ENCODE data around the gene CYP26B1. TPM values are rescaled to one million over a fixed set of nuclear protein-coding genes. Genes with fewer than 3 reads are reported as not detected.

CYP26B1 gene
- total RNA-seq, 4 donors from 2014 or later = 1.8 to 4.8 (median 2.3) TPM

GRCh38 chr2:72172478-72172877 lies 24.8 kb upstream of the CYP26B1 start:
- DNase-seq (no peak), ATAC-seq (no peak)
- in situ Hi-C loops (cut with MboI; ENCODE audit: low sequenced_read_pairs in 4 of 4) = loop anchor here (25.0 kb wide), 3 partner anchors 360 to 565 kb away; no protein-coding TSS in a partner anchor
- no peak overlapping the region for H3K27ac ChIP-seq
- no peak overlapping the region for H3K4me3 ChIP-seq
- no peaks in the 10 kb centered on the region for H3K4me1 ChIP-seq
- no peaks in the 10 kb centered on the region for H3K27me3 ChIP-seq
- H3K36me3 ChIP-seq = peaks cover 0 to 6% of the 10 kb centered on the region in 2 donors
- H3K9me3 ChIP-seq = no peaks in the 10 kb centered on the region
- TF ChIP-seq POLR2A (IDR thresholded peaks at IDR 0.05) = no peak
- TF ChIP-seq CTCF (IDR thresholded peaks at IDR 0.05 in 4 of 5, conservative IDR thresholded peaks at IDR 0.05 in 1 of 5) = no peak
- intact Hi-C loops (cut with DNase I; ENCODE audit: low total_unique reads) = no loop called here

- H3K9me3 ChIP-seq = no peaks in the 10 kb centered on the region
- no peak for DNase-seq
- H3K4me1 ChIP-seq = no peaks in the 10 kb centered on the region
- no peak for ATAC-seq
- H3K4me3 ChIP-seq = no peak overlapping the region
- in situ Hi-C loops (cut with MboI; ENCODE audit: low sequenced_read_pairs in 4 of 4) = loop anchor here (25.0 kb wide), 3 partner anchors 354 to 571 kb away; no protein-coding TSS in a partner anchor
- intact Hi-C loops (cut with DNase I; ENCODE audit: low total_unique reads) = no loop called here
- no peaks in the 10 kb centered on the region for H3K36me3 ChIP-seq
- H3K27ac ChIP-seq = no peak overlapping the region
- peaks cover 0 to 9% (median 0%) of the 10 kb centered on the region in 3 donors for H3K27me3 ChIP-seq
- no peak for TF ChIP-seq CTCF (IDR thresholded peaks at IDR 0.05 in 4 of 5, conservative IDR thresholded peaks at IDR 0.05 in 1 of 5)
- TF ChIP-seq POLR2A (IDR thresholded peaks at IDR 0.05) = no peak
Observed at GRCh38 chr2:72166279-72166678, 18.6 kb upstream of the CYP26B1 start.

- Histone ChIP-seq H3K27ac (no peak overlapping the region), H3K4me3 (no peak overlapping the region), H3K9me3 (no peaks in the 10 kb centered on the region), H3K4me1 (no peaks in the 10 kb centered on the region), H3K27me3 (peaks cover 0 to 9% (median 0%) of the 10 kb centered on the region in 3 donors), H3K36me3 (no peaks in the 10 kb centered on the region)
- intact Hi-C loops (cut with DNase I; ENCODE audit: low total_unique reads) (no loop called here), in situ Hi-C loops (cut with MboI; ENCODE audit: low sequenced_read_pairs in 4 of 4) (loop anchor here (25.0 kb wide), 3 partner anchors 353 to 572 kb away; no protein-coding TSS in a partner anchor)
- TF ChIP-seq POLR2A (IDR thresholded peaks at IDR 0.05) = no peak
- no peak for TF ChIP-seq CTCF (IDR thresholded peaks at IDR 0.05 in 4 of 5, conservative IDR thresholded peaks at IDR 0.05 in 1 of 5)
- ATAC-seq = no peak
- no peak for DNase-seq
Observed at GRCh38 chr2:72165792-72166191, 18.1 kb upstream of the CYP26B1 start.

- intact Hi-C loops (cut with DNase I; ENCODE audit: low total_unique reads) (no loop called here), in situ Hi-C loops (cut with MboI; ENCODE audit: low sequenced_read_pairs in 4 of 4) (loop anchor here (25.0 kb wide), 3 partner anchors 350 to 575 kb away; no protein-coding TSS in a partner anchor)
- ATAC-seq (no peak), DNase-seq (no peak)
- Histone ChIP-seq H3K36me3 (no peaks in the 10 kb centered on the region), H3K4me3 (no peak overlapping the region), H3K27me3 (peaks cover 0 to 12% (median 0%) of the 10 kb centered on the region in 3 donors), H3K4me1 (no peaks in the 10 kb centered on the region), H3K27ac (no peak overlapping the region), H3K9me3 (no peaks in the 10 kb centered on the region)
- no peak for TF ChIP-seq CTCF (IDR thresholded peaks at IDR 0.05 in 4 of 5, conservative IDR thresholded peaks at IDR 0.05 in 1 of 5)
- TF ChIP-seq POLR2A (IDR thresholded peaks at IDR 0.05) = no peak
Observed at GRCh38 chr2:72162574-72162973, 14.9 kb upstream of the CYP26B1 start.
